ENCODE measurements around the gene SMYD3.

GRCh38 chr1:246195296-246195695 lies 311.8 kb downstream of the SMYD3 start:
- TF ChIP-seq SMARCA5 (IDR thresholded peaks at IDR 0.05) (no peak), MYC (IDR thresholded peaks at IDR 0.05; ENCODE audit: insufficient read depth, insufficient read length, insufficient replicate concordance, low read length, severe bottlenecking) (no peak), SREBF2 (IDR thresholded peaks at IDR 0.05; ENCODE audit: low read length) (no peak), EZH2 (IDR thresholded peaks at IDR 0.05; ENCODE audit: borderline replicate concordance, control insufficient read depth, low read depth, low read length) (no peak), USF2 (IDR thresholded peaks at IDR 0.05; ENCODE audit: borderline replicate concordance, low read depth, low read length) (no peak), POLR2A (IDR thresholded peaks at IDR 0.05; ENCODE audit: low read depth, low read length) (no peak), EP300 (IDR thresholded peaks at IDR 0.05; ENCODE audit: borderline replicate concordance in 1 of 2, control insufficient read depth in 1 of 2, low read depth in 2 of 2, low read length in 2 of 2) (no peak), GATAD2B (conservative IDR thresholded peaks at IDR 0.05; ENCODE audit: low read depth) (no peak)
